Retina (tissue), 1 donor: ENCODE data around the gene TSPO2.

Source experiments
- DNase-seq: peaks from one replicate; pipeline ENCODE4 v3.0.0-alpha.2; 2016

Gene TSPO2

GRCh38 chr6:41027799-41028560 lies 14.3 kb upstream of the TSPO2 start:
- DNase-seq, result peak; percentile 98

DNA sequence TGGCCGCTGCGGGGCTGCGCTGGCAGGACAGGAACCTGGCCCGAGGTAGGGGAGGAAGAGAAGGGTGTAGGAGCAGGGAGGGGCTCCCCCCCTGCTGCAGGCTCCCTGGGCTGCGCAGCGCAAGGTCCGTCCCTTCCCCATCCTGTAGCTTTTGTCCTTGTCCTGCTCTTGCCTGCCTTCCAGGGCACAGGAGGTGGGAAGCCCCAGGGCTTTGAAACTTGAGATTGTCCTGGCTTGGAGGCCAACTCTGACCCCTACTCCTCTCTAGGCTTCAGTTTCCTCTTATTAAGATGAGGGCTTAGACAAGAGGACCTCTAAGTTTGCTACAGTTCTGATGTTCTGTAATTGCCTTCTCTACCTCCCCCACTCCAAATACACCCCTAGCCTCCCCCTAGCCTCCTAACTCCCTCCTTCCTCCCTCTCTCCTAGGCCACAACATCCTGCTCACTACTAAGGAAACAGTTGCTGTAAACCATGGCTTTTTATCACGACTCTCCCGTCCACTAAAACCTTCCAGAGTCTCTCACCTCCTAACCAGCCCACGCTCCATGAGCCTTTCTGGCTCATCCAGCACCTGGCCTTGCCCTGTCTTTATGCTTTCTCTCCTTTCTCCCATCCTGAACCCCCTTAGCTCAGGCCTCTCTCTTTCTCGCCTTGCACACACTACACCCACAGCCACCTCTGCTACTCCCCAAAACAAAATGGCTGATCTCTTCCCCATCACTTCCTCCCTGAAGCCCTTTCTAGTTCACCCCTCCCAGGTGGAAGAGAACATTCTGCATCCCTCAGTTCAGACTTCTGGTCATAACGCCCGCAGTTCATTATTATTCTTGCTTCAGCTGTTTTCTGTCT lies 13.5 kb upstream of the TSPO2 start:
- no peak for DNase-seq

DNA sequence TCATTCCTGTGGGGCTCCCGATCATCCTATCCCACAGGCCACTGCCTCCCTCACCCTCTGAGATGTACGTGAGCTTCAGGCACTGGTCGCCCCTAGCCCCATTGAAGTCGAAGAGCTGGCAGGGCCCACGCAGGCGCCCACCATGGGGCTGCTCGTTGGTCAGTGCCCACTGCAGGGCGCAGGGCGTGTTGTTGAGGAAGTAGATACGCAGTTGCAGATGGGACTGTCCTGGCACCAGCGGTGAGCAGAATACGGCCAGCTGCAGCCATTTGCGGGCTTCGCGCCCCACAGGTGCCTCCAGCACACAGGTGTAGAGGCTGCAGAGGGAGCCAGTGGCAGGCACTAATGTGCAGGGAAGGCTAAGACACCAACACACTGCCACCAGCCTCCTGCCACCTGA lies 9.4 kb upstream of the TSPO2 start:
- no peak for DNase-seq

- no peak for DNase-seq
Measured at GRCh38 chr6:41033776-41034175, 8.5 kb upstream of the TSPO2 start.

GRCh38 chr6:41036186-41036585 lies 6.1 kb upstream of the TSPO2 start:
- no peak for DNase-seq

GRCh38 chr6:41036601-41037000 lies 5.7 kb upstream of the TSPO2 start:
- DNase-seq, result no peak

DNA sequence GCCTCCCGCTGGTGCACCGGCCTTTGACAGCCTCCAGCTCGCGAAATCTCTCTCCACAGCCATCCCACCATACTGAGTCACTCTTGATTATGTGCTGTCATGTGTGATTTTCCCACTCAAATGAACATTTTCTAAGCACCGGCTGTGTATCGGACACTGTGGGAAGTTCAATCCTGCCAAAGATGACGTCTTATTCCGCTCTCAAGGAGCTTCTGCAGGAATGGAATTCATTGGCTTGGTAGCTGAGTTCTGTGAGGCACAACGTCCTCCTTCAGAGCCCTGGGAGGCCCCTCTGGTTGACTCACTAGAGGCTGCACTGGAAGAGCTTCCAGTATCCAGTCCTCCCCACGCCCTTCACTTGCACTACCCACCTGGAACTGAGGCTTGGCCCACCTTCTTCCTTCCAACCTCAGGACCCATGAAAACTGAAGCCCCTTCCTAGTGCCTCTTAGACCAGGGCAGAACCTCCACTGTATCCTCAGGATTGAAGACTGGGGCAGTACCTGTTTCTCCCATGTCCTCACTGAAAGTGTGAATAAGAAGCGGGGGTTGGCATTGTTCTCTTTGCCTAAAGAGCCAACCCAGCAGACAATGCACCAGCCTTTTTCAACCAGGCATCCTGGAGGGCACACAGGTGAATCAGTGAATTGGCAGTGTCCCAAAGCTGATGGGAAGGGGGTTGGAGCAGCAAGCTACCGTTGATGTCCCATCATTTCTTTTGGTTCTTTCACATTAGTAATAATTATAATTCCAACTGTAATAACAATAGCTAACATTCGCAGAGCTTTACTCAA lies 5.0 kb upstream of the TSPO2 start:
- DNase-seq, result no peak

DNA sequence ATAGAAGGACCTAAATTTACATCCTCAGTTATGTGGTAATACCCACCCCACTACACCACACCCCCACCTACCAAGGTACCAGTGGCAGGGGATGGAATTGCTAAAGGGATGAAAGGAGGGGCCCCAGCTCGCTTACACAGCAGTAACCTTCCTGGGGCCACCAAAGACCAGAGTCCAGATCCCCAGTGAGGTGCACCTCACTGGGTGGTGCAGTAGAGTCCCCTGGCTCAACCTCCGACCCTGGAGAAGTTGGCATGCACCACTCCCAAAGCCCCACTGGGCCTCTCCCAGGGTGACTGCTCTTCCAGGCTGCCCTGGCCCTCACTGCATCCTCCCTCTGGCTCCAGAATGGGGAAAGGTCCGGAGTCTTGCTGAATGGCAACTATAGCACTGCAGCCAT lies 4.1 kb upstream of the TSPO2 start:
- DNase-seq, result no peak

- no peak for DNase-seq
Measured at GRCh38 chr6:41039060-41039998, 2.9 kb upstream of the TSPO2 start, which contains the start of gene UNC5CL. TSS of gene UNC5CL (minus strand) at chr6:41039221. CDS start at chr6:41035074, 4,147 bp downstream.

DNA sequence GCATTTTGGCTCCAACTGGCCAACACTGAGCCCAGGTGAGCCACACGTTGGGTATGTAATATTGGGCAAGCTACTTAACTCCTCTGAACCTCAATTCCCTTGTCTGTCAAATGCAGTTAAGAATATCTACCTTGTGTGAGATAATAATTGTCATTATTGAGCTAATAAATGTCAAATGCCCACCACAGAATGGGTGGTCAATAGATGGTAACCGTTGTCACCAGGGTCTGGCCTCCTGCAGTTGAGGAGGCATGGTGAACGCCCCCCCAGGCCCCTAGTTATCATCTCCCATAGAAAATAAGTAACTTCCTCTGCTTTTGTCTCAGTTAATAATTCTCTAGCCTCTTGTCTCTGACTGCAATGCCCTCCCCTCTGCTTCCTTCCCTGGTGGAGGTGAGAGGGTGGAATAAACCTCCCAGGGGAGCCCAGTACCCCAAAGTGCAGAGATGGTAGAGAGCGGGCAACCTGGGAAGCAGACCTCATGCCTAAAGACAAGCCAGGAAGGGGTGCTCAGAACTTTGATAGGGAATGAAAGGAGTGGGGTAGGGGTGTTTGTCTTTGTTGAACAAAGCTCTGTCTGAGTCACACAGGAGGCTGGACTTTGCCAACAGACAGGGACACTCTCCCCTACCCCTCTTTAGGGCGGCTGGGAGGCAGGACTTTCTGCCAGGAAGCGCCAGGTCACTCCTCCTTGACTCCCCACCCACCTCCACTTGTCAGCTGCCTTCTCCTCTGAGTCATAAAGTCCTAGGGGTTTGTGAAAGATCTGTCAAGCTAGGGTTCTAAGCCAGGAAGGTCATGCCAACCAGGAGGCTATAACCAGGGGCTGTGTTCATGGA lies 1.9 kb upstream of the TSPO2 start:
- no peak for DNase-seq

- DNase-seq, result no peak
Measured at GRCh38 chr6:41040940-41041536, 1.2 kb upstream of the TSPO2 start.

GRCh38 chr6:41043151-41043550 lies 884 bp downstream of the TSPO2 start:
- DNase-seq, result no peak

DNA sequence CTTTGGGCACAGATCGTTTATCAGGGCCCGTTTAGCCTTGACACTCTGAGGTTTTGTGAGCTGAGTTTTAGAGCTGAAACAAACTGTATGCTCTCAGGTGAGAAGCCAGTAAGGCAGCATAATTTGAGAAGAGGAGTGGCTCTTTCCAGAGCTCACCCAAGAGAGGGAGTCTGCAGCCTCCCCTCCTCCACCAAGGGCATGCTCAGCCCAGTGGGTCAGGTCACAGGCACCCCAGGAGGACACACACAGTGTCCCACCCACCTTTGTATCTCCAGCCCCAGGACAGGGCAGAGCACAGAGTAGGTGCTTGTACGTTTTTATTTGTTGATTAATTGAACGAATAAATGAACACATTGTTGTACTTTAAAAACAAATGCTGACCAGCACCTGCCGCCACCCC lies 3.4 kb downstream of the TSPO2 start:
- no peak for DNase-seq

- DNase-seq, result no peak
Measured at GRCh38 chr6:41046084-41046483, 3.8 kb downstream of the TSPO2 start.

- DNase-seq, result no peak
Measured at GRCh38 chr6:41047306-41047705, 5.0 kb downstream of the TSPO2 start.

- no peak for DNase-seq
Measured at GRCh38 chr6:41047745-41048732, 5.8 kb downstream of the TSPO2 start.

GRCh38 chr6:41049521-41049920 lies 7.3 kb downstream of the TSPO2 start:
- DNase-seq, result no peak

- no peak for DNase-seq
Measured at GRCh38 chr6:41049955-41050354, 7.7 kb downstream of the TSPO2 start.

GRCh38 chr6:41050536-41050935 lies 8.3 kb downstream of the TSPO2 start:
- DNase-seq, result no peak
